ENCODE results near the gene MCUR1. TPM values are rescaled to one million over a fixed set of nuclear protein-coding genes. Genes with fewer than 3 reads are reported as not detected.

MCUR1 gene
- total and polyA plus RNA-seq, 2 experiments from 2014 or later = 13.6 to 28.3 TPM

GRCh38 chr6:13761361-13762036 lies 52.9 kb downstream of the MCUR1 start:
- H3K4me3 ChIP-seq = peak overlapping the region; percentile 30
- peak; percentile 80 for DNase-seq
- no peaks in the 10 kb centered on the region for H3K27me3 ChIP-seq (replicated peaks; ENCODE audit: insufficient read depth)
- H3K79me2 ChIP-seq (ENCODE audit: insufficient read depth) = no peaks in the 10 kb centered on the region
- H3K36me3 ChIP-seq (ENCODE audit: low read depth) = no peaks in the 10 kb centered on the region
- in situ Hi-C loops (cut with MboI) = no loop called here
- H3K4me2 ChIP-seq (ENCODE audit: unreplicated experiment) = peak overlapping the region; percentile 83
- H3K9me2 ChIP-seq (ENCODE audit: insufficient read depth) = no peaks in the 10 kb centered on the region
- H3F3A ChIP-seq (ENCODE audit: insufficient read depth) = peaks cover 34% of the 10 kb centered on the region
- peak overlapping the region; percentile 97 for H3K27ac ChIP-seq
- TF ChIP-seq EZH2phosphoT487 (IDR thresholded peaks at IDR 0.05; ENCODE audit: insufficient read depth, low read depth) = no peak
- TF ChIP-seq EZH2 (IDR thresholded peaks at IDR 0.05; ENCODE audit: insufficient read depth, poor library complexity, severe bottlenecking) = no peak
- H2AFZ ChIP-seq = peak overlapping the region; percentile 42
- H3K4me1 ChIP-seq (ENCODE audit: insufficient read depth) = peaks cover 46% of the 10 kb centered on the region
- H3K9ac ChIP-seq = peak overlapping the region; percentile 77
- 26 to 27% methylated on average over 6 of the region's 6 CpGs for WGBS, 2 experiments (ENCODE audit: low coverage in 1 of 2, low lambda C conversion rate in 2 of 2, missing lambda C conversion rate in 2 of 2)
- no peaks in the 10 kb centered on the region for H3K9me3 ChIP-seq (ENCODE audit: low read depth)
- no peaks in the 10 kb centered on the region for H4K20me1 ChIP-seq (ENCODE audit: insufficient read depth)

GRCh38 chr6:13760307-13761304 lies 53.8 kb downstream of the MCUR1 start:
- Histone ChIP-seq H2AFZ (peak overlapping the region; percentile 42), H3K9me3 (ENCODE audit: low read depth) (no peaks in the 10 kb centered on the region), H3F3A (ENCODE audit: insufficient read depth) (peaks cover 34% of the 10 kb centered on the region), H3K4me2 (ENCODE audit: unreplicated experiment) (peak overlapping the region; percentile 83), H3K9me2 (ENCODE audit: insufficient read depth) (no peaks in the 10 kb centered on the region), H3K27ac (peak overlapping the region; percentile 97), H3K4me3 (peak overlapping the region; percentile 30), H3K4me1 (ENCODE audit: insufficient read depth) (peaks cover 38% of the 10 kb centered on the region), H3K79me2 (ENCODE audit: insufficient read depth) (no peaks in the 10 kb centered on the region), H3K36me3 (ENCODE audit: low read depth) (no peaks in the 10 kb centered on the region), H4K20me1 (ENCODE audit: insufficient read depth) (no peaks in the 10 kb centered on the region), H3K27me3 (replicated peaks; ENCODE audit: insufficient read depth) (no peaks in the 10 kb centered on the region), H3K9ac (peak overlapping the region; percentile 77)
- 10 to 12% methylated on average over 11 of the region's 11 CpGs for WGBS, 2 experiments (ENCODE audit: low coverage in 1 of 2, low lambda C conversion rate in 2 of 2, missing lambda C conversion rate in 2 of 2)
- in situ Hi-C loops (cut with MboI) = no loop called here
- peak; percentile 91 for DNase-seq
- no peak for TF ChIP-seq EZH2 (IDR thresholded peaks at IDR 0.05; ENCODE audit: insufficient read depth, poor library complexity, severe bottlenecking)
- TF ChIP-seq EZH2phosphoT487 (IDR thresholded peaks at IDR 0.05; ENCODE audit: insufficient read depth, low read depth) = 0 out of 2 replicates have a peak, but pooled peaks have one; percentile 45

GRCh38 chr6:13759025-13759424 lies 55.3 kb downstream of the MCUR1 start:
- H3K79me2 ChIP-seq (ENCODE audit: insufficient read depth) = no peaks in the 10 kb centered on the region
- in situ Hi-C loops (cut with MboI) = no loop called here
- H2AFZ ChIP-seq = no peak overlapping the region
- H4K20me1 ChIP-seq (ENCODE audit: insufficient read depth) = no peaks in the 10 kb centered on the region
- H3K4me3 ChIP-seq = no peak overlapping the region
- 95 to 97% methylated on average over 6 of the region's 6 CpGs for WGBS, 2 experiments (ENCODE audit: low coverage in 1 of 2, low lambda C conversion rate in 2 of 2, missing lambda C conversion rate in 2 of 2)
- no peak overlapping the region for H3K27ac ChIP-seq
- H3K4me2 ChIP-seq (ENCODE audit: unreplicated experiment) = no peak overlapping the region
- no peak overlapping the region for H3K9ac ChIP-seq
- TF ChIP-seq EZH2phosphoT487 (IDR thresholded peaks at IDR 0.05; ENCODE audit: insufficient read depth, low read depth) (no peak), EZH2 (IDR thresholded peaks at IDR 0.05; ENCODE audit: insufficient read depth, poor library complexity, severe bottlenecking) (no peak)
- H3F3A ChIP-seq (ENCODE audit: insufficient read depth) = peaks cover 33% of the 10 kb centered on the region
- no peaks in the 10 kb centered on the region for H3K9me3 ChIP-seq (ENCODE audit: low read depth)
- H3K9me2 ChIP-seq (ENCODE audit: insufficient read depth) = no peaks in the 10 kb centered on the region
- H3K36me3 ChIP-seq (ENCODE audit: low read depth) = no peaks in the 10 kb centered on the region
- no peak for DNase-seq
- H3K4me1 ChIP-seq (ENCODE audit: insufficient read depth) = peaks cover 37% of the 10 kb centered on the region
- H3K27me3 ChIP-seq (replicated peaks; ENCODE audit: insufficient read depth) = no peaks in the 10 kb centered on the region

GRCh38 chr6:13754644-13755043 lies 59.7 kb downstream of the MCUR1 start:
- in situ Hi-C loops (cut with MboI) = no loop called here
- no peak overlapping the region for H2AFZ ChIP-seq
- H3K9ac ChIP-seq = no peak overlapping the region
- H3K27ac ChIP-seq = no peak overlapping the region
- H4K20me1 ChIP-seq (ENCODE audit: insufficient read depth) = no peaks in the 10 kb centered on the region
- H3K4me2 ChIP-seq (ENCODE audit: unreplicated experiment) = no peak overlapping the region
- no peaks in the 10 kb centered on the region for H3F3A ChIP-seq (ENCODE audit: insufficient read depth)
- no peaks in the 10 kb centered on the region for H3K4me1 ChIP-seq (ENCODE audit: insufficient read depth)
- 93 to 95% methylated on average over 2 of the region's 2 CpGs for WGBS, 2 experiments (ENCODE audit: low coverage in 1 of 2, low lambda C conversion rate in 2 of 2, missing lambda C conversion rate in 2 of 2)
- no peaks in the 10 kb centered on the region for H3K9me3 ChIP-seq (ENCODE audit: low read depth)
- TF ChIP-seq EZH2 (IDR thresholded peaks at IDR 0.05; ENCODE audit: insufficient read depth, poor library complexity, severe bottlenecking) (no peak), EZH2phosphoT487 (IDR thresholded peaks at IDR 0.05; ENCODE audit: insufficient read depth, low read depth) (no peak)
- no peaks in the 10 kb centered on the region for H3K36me3 ChIP-seq (ENCODE audit: low read depth)
- H3K27me3 ChIP-seq (replicated peaks; ENCODE audit: insufficient read depth) = no peaks in the 10 kb centered on the region
- H3K9me2 ChIP-seq (ENCODE audit: insufficient read depth) = no peaks in the 10 kb centered on the region
- DNase-seq = no peak
- H3K79me2 ChIP-seq (ENCODE audit: insufficient read depth) = no peaks in the 10 kb centered on the region
- H3K4me3 ChIP-seq = no peak overlapping the region
